Hematopoietic multipotent progenitor cell treated with erythropoietin and hydrocortisone succinate and interleukin-3 and kit ligand, for 6 days (in vitro differentiated cells): ENCODE results near the gene CBX8.
"Not testable (repeated sequence)": the region's sequence is repeated elsewhere in the genome, so short reads cannot be mapped to it uniquely, and the experiment has no call there.

ENCODE experiments used
- DNase-seq: peaks from one replicate; pipeline ENCODE4 v3.0.0-alpha.2; 2015

CBX8 gene

DNA sequence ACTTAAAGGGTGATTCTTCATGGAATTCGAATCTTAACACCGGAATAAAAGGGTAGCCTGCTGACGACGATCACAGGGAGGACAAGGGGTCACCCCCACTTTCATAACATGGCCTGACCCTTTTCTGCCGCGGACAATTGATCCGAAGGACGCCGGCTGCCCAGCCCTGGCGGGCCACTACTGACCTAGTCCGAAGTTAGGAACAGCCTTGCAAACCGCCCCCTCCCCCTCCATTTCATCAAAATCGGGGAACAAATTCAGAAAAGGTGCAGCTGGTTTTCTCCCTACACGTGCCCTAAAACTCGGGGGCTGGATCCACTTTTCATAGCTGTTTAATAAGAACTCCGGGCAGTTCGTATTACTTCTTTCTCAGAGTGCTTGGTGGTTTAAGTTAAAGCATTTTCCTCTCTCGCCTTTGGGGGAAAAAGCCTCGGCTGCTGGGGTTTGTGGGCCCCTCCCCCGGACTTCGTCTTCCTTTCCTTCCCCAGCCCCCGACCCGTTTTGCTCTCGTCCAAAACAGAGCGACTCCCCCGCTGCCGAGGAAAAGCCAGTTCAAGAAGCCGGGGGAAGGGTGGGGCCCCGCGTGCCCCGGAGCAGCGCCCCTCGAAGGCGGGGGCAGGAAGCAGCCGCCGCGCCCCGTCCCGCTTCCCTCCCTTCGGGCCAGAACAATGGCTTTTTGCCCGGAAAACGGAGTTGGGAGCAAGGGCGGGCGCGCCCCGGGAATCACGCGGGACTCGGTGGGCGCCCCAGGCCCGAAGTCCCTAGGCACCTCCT, 19.6 kb downstream of the CBX8 start:
- DNase-seq, result peak; percentile 82

DNA sequence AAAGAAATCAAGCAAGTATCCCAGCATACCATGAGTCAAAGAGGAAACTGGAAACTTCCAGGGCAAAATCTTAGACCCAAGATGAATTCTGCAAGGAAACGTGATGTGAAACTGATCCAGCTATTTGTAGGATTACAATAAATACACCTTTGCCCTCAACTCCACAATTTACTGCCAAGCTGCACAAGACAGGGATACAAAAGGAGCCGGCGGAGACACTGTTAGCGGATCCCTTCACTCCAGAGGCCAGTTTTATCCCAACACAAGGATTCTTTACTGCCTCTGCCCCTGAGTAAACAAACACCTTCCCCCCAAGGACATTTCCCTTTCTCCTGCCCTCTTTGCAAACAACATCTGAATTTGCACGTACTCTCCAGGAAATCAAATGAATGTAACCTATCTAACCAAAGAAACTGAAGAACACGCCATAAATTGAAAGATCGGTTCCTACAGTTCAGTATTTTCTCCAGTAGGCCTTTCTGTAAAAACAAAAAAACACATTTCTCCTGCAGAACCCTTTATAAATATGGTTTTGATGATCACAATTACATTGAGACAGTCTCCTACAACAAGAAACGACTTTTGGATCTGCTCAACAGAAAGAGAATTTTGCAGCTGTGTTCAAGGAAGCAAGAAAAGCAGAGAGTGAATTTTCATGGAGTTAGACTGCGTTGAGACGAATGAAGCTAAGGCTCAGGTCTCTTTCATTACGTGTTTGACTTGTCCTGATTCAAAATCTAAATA, 20.3 kb downstream of the CBX8 start:
- no peak for DNase-seq

DNA sequence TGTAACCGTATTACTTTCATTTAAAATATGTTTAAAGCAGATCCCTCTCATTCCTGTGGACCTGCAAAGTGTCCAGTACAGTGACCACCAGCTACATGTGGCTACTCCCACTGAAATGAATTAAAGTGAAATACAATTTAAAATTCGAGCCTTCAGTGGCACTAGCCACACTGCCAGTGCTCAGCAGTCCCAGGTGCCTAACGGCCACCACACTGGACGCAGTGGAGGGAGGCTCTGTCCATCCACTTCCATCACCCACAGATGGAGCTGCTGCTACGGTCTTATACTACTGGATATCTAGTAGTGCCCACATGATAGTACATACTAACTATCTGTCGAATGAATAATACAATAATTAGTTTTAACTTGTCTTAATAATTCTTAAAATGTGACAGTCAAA, 21.2 kb downstream of the CBX8 start:
- DNase-seq, result no peak

DNA sequence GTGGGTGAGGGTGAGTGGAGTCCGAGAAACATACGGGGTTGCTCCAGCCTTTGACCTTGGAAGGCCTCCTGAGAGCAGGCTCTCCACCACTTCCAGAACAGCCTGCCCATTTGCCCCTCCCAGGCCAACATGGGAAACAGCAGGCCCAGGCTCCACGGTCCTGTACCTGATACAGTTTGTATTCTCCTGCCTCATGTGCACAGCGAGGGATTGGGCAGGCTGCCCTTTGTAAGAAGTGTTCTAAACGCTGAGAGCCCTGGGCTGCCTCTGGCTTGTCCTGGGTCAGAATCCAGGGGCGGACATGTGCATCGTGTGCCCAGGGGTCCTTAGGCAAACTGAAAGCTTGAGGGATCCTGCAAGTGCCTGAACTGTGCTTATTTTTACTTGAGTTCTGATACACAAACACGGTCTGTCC, 22.3 kb downstream of the CBX8 start:
- DNase-seq, result no peak

DNA sequence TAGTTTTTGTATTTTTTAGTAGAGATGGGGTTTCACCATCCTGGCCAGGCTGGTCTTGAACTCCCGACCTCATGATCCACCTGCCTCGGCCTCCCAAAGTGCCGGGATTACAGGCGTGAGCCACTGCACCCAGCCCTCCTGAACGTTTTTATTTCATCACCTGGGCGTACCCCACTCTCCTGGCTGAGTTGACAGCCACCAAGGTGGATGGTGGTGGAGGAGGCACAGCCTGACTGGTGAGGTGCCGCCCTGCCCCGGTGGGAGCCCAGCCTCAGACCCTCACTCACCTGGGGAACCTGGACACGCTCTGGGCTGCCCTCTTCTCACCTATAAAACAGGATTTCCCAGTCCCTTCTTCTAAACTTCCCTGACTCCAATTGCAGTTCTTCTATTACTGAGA, 24.2 kb downstream of the CBX8 start:
- DNase-seq, result not testable (repeated sequence)

DNA sequence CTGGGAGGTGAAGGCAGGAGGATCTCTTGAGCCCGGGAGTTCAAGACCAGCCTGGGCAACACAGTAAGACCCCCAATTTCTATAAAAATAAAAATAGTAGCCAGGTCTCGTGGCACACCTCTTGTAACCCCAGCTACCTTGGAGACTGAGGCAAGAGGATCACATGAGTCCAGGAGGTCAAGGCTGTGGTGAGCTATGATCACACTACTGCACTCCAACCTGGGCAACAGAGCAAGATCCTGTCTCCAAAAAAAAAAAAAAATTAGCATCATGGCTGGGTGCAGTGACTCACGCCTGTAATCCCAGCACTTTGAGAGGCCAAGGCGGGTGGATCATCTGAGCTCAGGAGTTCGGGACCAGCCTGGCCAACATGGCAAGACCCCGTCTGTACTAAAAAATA, 25.6 kb downstream of the CBX8 start:
- no peak for DNase-seq

DNA sequence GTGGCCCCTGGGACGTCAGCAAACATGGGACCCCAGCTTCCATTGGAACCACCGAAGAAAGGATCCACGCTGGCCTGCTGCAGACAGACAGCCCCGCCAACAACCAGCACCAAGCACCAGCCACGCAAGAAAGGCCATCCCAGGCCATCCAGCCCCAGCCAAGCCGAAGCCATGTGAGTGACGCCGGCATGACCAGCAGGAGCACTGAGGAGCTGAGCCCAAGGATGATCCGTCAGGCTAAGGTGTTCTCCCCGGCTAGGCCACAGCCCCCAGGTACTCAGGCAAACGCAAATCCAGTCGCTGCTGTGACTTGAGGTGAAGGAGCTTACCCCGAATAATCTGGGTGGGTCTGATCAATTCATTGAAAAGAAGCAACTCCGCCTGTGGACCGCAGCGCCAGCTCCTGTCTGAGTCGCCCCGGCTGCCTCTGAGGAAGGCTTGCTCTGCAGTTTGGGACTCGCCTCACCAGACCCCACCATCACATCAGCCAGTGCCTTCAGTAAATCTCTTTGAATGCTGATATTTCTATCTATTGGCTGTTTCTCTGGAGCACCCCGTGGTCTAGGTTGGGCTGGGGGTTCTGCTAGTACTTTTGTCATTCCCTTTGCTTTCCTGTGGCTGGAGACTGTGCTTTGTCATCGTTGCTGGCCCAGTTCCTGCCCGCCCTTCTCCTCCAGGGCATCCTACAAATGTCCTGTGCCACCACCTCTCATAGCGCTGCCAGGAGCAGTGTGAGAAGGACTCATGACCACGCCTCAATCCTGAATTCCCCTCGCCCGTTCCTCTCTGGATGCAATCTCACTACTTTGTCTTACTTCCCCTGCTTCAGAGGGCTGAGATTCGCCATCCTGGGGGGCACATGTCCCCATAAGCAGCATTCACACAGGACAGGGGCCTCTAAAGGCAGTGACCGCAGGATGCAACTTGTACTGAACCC, 27.0 kb downstream of the CBX8 start:
- DNase-seq, result no peak

DNA sequence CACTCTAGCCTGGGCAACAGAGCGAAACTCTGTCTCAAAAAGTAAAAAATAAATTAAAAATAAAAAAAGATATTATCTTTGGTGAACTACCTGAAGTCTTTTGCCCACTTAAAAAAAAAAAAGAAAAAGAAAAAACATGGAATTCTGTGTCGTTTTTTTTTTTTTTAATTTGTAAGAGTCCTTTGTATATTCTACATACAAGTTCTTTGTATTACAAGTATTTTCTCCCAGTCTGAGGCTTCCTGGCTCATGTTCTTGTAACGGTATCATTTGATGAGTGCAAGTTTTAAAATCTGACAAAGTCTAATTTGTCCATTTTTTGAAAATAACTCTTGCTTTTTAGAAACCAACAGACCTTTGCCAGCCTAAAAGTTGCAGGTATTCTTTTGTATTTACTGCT, 31.2 kb downstream of the CBX8 start:
- DNase-seq, result no peak

DNA sequence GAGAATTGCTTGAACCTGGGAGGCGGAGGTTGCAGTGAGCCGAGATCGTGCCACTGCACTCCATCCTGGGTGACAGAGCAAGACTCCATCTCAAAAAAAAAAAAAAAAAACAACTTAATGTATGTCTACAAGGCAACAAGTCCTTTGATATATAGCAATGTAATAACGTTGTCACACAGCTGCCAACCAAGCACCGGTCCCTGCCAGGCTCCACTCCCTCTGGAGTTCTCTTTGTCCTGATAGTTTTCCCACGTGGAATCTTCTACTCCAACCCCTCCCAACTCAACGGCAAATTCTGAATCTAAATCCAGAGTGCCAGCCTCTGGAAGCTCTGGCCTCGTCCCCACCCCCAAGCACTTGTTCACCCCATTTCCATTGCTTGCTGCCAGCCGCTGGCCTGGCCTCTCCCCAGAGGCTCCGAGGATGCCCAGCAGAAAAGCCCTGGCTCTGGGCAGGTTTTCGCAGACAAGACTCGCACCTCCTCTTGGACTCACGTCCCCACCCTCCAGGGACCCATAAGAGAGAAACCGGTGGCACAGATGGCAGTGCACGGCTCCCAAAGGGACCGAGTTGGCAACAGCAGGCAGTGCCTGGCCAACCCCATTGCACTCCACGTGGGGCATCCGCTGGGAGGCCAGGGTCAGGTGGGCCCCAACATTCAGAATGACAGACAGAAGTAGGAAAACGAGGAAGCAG, 34.8 kb downstream of the CBX8 start:
- no peak for DNase-seq

DNA sequence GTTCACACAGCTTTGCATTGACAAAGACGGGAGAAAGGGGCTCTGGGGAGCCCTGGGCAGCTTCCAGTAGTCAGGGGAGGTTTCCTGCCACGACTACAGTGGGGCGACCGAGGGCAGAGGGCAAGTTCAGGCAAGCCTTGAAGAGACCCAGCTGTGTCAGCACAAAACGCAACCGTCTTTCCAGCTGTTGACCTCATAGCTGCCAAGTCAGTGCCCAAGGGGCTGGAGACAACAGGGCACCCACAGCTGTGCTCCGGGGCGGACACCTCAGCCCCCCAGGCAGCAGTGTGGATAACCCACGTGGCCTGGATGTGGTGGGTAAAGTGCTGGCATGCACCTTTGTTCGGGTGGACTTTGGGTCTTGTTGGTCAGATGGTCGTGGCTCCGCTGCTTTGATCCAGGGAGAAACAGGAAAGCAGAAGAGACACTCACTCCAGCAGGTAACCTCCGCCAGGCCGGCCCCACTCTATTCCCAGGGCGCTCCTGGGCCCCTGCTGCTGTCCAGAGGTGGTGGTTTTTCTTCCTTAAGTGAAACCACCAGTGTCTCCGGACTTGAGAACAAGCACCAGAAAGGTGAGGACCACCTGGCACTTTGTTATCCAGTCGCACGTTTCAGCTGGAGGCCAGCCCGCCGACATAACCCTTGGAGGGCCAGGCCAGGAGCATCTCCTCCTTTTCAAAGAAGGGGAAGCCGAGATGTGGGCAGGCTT, 36.5 kb downstream of the CBX8 start:
- DNase-seq, result no peak

DNA sequence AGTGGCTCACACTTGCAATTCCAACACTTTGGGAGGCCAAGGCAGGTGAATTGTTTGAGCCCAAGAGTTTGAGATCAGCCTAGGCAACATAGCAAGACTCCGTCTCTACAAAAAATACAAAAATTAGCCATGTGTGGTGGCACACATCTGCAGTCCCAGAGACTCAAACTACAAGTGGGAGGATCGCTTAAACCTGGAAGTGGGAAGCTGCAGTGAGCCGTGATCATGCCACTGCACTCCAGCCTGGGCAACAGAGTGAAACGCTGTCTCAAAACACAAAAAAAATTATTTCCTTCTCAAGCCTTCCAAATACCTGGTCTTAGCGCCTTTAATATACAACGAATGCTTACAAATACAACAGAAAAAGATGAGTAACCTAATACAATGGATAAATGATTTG, 38.6 kb downstream of the CBX8 start:
- DNase-seq, result no peak

DNA sequence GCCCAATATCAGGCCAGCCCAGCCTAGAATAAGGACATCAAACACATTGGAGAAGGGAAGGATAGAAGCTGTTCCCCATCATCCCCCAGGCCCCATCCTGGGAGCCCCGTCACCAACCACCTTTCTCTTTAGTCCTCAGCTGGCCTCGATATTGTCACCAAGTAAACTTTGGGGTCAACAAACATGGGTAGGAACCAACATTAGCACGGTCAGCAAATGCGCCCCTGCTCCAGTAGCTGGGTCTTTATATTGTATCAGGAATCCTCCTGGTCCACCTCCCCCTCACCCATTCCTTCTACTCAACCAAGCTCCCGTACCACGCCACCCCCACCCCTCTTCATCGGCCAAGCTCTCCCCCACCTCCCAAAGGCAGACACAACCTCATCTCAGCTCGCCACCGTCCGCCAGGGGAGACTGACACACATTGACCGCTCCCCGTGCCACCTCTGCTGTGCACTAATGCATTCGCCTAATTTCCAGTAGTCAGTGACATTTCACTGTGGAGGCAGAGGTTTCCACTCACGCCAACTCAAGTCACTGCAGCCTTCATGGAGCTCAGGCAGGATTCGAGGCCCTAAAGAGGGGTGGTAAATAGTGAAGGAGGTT, 39.6 kb downstream of the CBX8 start:
- DNase-seq, result no peak

DNA sequence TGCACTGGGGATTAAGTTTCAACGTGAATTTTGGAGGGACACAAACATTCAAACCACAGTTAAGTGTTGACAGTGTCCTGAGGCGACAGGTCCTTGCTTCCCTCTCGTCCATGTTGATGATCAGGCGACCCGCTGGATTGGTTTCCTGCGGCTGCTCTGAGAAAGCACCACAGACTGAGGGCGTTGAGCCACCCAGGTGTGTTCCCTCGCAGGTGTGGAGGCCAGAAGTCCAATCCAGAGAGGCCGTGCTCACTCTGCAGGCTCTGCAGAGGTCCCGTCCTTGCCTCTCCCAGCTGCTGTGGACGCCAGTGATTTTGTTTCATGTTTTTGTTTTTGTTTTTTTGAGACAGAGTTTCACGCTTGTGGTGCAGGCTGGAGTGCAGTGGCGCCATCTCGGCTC, 41.3 kb downstream of the CBX8 start:
- DNase-seq, result no peak

DNA sequence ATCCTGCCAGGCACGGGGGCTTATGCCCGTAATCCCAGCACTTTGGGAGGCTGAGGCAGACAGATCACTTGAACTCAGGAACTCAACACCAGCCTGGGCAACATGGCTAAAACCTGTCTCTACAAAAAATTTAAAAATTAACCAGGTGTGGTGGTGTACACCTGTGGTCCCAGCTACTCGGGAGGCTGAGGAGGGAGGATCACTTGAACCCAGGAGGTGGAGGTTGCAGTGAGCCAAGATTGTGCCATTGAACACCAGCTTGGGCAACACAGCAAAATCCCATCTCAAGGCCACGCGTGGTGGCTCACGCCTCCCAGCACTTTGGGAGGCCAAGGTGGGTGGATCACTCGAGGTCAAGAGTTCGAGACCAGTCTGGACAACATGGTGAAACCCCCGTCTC, 42.0 kb downstream of the CBX8 start:
- DNase-seq, result not testable (repeated sequence)

DNA sequence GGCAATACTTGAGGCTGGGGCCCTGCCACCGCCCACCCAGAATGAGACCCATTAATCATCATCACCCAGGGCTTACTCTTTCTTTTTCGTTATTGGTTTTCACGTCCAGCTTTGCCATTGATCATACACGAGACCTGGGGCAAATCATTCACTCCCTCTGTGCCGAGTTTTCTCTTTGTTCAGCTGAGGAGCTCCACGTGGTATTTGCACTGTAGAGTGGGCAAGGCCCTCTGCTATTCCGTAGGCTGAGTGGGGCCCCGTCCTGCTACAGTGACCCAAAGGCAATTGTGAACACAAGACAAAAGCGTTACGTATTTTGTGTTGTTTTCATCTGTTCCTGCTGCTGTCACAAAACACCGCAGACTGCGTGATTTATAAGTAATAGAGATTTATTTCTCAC, 42.5 kb downstream of the CBX8 start:
- no peak for DNase-seq

DNA sequence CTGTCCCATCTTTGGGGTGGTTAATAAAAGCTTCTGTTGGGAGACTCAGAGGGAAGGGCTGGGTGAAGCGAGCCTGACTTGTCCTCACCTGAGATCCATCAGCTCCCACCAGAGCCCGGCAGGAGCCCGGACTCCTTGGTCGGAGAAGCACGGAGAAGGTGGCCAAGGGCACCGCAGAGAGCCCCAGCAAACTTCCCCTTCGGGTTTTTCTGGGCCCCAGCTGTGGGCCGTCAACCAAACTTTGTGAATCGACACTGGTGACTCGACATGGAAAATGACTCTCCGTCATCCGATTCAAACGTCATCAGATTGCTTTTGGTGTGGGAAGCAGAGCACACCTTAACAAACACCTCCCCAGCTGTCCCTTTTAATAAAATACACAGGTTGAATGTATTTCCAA, 44.7 kb downstream of the CBX8 start:
- DNase-seq, result no peak

DNA sequence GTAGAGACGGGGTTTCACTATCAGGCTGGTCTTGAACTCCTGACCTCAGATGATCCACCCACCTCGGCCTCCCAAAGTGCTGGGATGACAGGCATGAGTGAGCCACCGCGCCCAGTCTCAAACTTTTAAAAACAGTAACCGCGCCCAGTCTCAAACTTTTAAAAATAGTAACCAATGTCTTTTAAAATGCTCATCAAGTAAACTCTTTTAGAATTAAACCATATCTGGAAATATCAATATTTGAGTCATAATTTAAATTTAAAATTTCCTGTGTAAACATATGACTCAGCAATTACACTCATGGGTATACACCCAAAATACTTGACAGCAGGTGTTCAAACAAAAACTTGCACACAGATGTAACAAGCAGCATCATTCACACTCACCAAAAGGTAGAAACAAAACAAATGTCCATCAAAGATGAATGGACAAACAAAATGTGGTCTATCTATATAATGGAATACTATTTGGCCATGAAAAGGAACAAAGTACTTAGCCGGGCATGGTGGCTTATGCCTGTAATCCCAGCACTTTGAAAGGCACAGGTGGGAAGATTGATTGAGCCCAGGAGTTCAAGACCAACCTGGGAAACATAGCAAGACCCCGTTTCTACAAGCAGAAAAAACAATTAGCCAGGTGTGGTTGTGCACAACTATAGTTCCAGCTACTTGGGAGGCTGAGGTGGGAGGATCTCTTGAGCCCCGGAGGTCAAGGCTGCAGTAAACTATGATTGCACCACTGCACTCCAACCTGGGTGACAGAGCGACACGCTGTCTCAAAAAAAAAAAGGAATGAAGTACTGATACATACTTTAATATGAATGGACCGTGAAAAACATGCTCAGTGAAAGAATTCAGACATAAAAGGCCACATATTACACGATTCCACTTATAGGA, 46.0 kb downstream of the CBX8 start:
- no peak for DNase-seq

DNA sequence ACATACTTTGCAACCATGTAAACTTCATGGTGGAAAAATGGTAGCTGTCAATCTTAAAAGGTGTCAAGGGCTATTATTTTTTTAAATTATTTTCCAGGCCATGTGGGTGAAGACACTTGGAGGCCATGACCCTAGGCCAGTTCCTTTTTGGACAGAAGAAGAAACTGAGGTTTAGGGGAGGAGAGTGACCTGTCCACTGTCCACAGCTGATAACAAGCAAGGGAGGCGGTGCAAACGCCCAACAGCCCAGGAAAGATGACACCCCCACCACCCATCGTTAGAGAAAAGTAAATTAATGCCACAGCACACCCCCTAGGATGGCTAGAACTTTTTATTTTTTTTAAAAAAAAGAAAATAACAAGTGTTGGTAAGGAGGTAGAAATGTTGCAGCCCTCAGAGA, 46.9 kb downstream of the CBX8 start:
- DNase-seq, result no peak

DNA sequence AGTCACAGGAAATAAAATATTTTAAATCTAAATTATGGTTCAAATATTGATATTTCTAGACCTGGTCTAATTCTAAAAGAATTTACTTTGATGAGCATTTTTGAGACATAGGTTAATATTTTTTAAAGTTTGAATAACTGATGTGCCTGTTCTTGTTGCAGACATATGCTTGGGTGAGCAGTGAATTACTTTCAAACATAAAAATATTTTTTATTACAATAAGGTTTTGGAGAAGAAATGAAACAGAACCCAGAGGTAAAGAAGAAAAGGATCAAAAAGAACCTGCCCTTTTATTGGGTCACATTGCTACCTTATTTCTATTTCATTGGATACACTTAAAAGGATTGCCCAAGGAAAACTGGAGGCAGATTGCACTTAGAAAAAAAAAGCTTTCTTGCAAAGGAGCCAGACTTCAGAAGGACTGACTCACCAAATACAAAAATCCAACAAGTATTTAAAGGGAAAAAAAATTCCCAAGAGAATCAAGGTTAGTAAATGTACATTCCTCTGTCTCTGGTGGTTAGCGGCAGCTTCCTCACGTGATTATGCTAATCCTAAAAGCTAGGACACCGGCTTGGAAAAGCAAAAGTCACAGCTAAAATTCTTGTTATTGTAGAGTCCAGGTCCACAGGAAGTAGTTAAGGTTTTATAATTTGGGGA, 47.6 kb downstream of the CBX8 start:
- DNase-seq, result no peak
